ENCODE data around the gene PEX11A.

The PEX11A gene

GRCh38 chr15:89685995-89686394 lies 4.6 kb downstream of the PEX11A start:
- Histone ChIP-seq H3K4me3 (ENCODE audit: low read depth in 1 of 2, low read length in 1 of 2) (no peak overlapping the region), H3K9me3 (no peaks in the 10 kb centered on the region), H3K27me3 (no peaks in the 10 kb centered on the region), H3K27ac (no peak overlapping the region), H3K4me1 (ENCODE audit: control insufficient read depth in 1 of 2, insufficient read depth in 1 of 2, low read depth in 1 of 2, low read length in 1 of 2) (peaks cover 5 to 8% of the 10 kb centered on the region in 2 experiments), H3K36me3 (no peaks in the 10 kb centered on the region)
- no peak for TF ChIP-seq CTCF (IDR thresholded peaks at IDR 0.05)

- no peaks in the 10 kb centered on the region for H3K27me3 ChIP-seq
- no peaks in the 10 kb centered on the region for H3K4me1 ChIP-seq (ENCODE audit: control insufficient read depth in 1 of 2, insufficient read depth in 1 of 2, low read depth in 1 of 2, low read length in 1 of 2)
- H3K4me3 ChIP-seq (ENCODE audit: low read depth in 1 of 2, low read length in 1 of 2): no peak overlapping the region
- no peaks in the 10 kb centered on the region for H3K9me3 ChIP-seq
- H3K36me3 ChIP-seq: no peaks in the 10 kb centered on the region
- no peak for TF ChIP-seq CTCF (IDR thresholded peaks at IDR 0.05)
- H3K27ac ChIP-seq: no peak overlapping the region
Observed at GRCh38 chr15:89681146-89681545, 9.4 kb downstream of the PEX11A start.

GRCh38 chr15:89680282-89680873 lies 10.2 kb downstream of the PEX11A start:
- Histone ChIP-seq H3K27ac (no peak overlapping the region), H3K9me3 (no peaks in the 10 kb centered on the region), H3K27me3 (no peaks in the 10 kb centered on the region), H3K36me3 (no peaks in the 10 kb centered on the region), H3K4me1 (ENCODE audit: control insufficient read depth in 1 of 2, insufficient read depth in 1 of 2, low read depth in 1 of 2, low read length in 1 of 2) (no peaks in the 10 kb centered on the region), H3K4me3 (ENCODE audit: low read depth in 1 of 2, low read length in 1 of 2) (no peak overlapping the region)
- no peak for TF ChIP-seq CTCF (IDR thresholded peaks at IDR 0.05)

- H3K4me3 ChIP-seq (ENCODE audit: low read depth in 1 of 2, low read length in 1 of 2): no peak within 1 kb of the TSS
- no peaks in the 10 kb centered on the region for H3K9me3 ChIP-seq
- no peak within 1 kb of the TSS for H3K27ac ChIP-seq
- H3K36me3 ChIP-seq: no peaks in the 10 kb centered on the region
- no peaks in the 10 kb centered on the region for H3K27me3 ChIP-seq
- H3K4me1 ChIP-seq (ENCODE audit: control insufficient read depth in 1 of 2, insufficient read depth in 1 of 2, low read depth in 1 of 2, low read length in 1 of 2): no peaks in the 10 kb centered on the region
- TF ChIP-seq CTCF (IDR thresholded peaks at IDR 0.05): no peak
Observed at GRCh38 chr15:89679212-89679611, 11.3 kb downstream of the PEX11A start, which contains the start of gene PLIN1. Gene PLIN1, minus strand, starts transcription at chr15:89679367. Its CDS starts 1,878 bp downstream, at chr15:89677489.

- H3K27ac ChIP-seq: no peak overlapping the region
- no peaks in the 10 kb centered on the region for H3K9me3 ChIP-seq
Observed at GRCh38 chr15:89677381-89677780, 13.2 kb downstream of the PEX11A start.

More at GRCh38 chr15:89677381-89677780, 13.2 kb downstream of the PEX11A start:
- TF ChIP-seq CTCF (IDR thresholded peaks at IDR 0.05): no peak
- Histone ChIP-seq H3K36me3 (no peaks in the 10 kb centered on the region), H3K4me3 (ENCODE audit: low read depth in 1 of 2, low read length in 1 of 2) (no peak overlapping the region), H3K4me1 (ENCODE audit: control insufficient read depth in 1 of 2, insufficient read depth in 1 of 2, low read depth in 1 of 2, low read length in 1 of 2) (no peaks in the 10 kb centered on the region), H3K27me3 (no peaks in the 10 kb centered on the region)

Measured in neutrophil (primary cell).